Duodenal mucosa (tissue), 2 donors: ENCODE results near the gene MOGAT2.
"Not testable (repeated sequence)": the region's sequence is repeated elsewhere in the genome, so short reads cannot be mapped to it uniquely, and the experiment has no call there.

ENCODE experiments used
- H3K27ac ChIP-seq: one replicate; pipeline ENCODE4 v1.7.0; 2013; ENCODE audit warnings: low read depth, low read length
- H3K27me3 ChIP-seq, 2 donors: one replicate each; pipeline ENCODE4 v1.7.0; 2013; ENCODE audit warnings: low read length in 2 of 2, control low read depth in 1 of 2; ENCODE audit not compliant: insufficient read depth in 2 of 2, control insufficient read depth in 1 of 2
- H3K36me3 ChIP-seq, 2 donors: one replicate each; pipeline ENCODE4 v1.7.0; 2013; ENCODE audit warnings: low read length in 2 of 2, control low read depth in 1 of 2; ENCODE audit not compliant: insufficient read depth in 2 of 2, control insufficient read depth in 1 of 2
- H3K4me1 ChIP-seq, 2 donors: one replicate each; pipeline ENCODE4 v1.7.0; 2013; ENCODE audit warnings: low read length in 2 of 2, control low read depth in 1 of 2; ENCODE audit not compliant: insufficient read depth in 2 of 2, control insufficient read depth in 1 of 2
- H3K4me3 ChIP-seq, 2 donors: one replicate each; pipeline ENCODE4 v1.7.0; 2013; ENCODE audit warnings: low read length in 2 of 2, low read depth in 1 of 2
- H3K9ac ChIP-seq, 2 donors: one replicate each; pipeline ENCODE4 v1.7.0; 2013; ENCODE audit warnings: low read length in 2 of 2, low read depth in 1 of 2
- H3K9me3 ChIP-seq, 2 donors: one replicate each; pipeline ENCODE4 v1.7.0; 2013; ENCODE audit warnings: low read length in 2 of 2, control low read depth in 1 of 2; ENCODE audit not compliant: control insufficient read depth in 1 of 2

The MOGAT2 gene

DNA sequence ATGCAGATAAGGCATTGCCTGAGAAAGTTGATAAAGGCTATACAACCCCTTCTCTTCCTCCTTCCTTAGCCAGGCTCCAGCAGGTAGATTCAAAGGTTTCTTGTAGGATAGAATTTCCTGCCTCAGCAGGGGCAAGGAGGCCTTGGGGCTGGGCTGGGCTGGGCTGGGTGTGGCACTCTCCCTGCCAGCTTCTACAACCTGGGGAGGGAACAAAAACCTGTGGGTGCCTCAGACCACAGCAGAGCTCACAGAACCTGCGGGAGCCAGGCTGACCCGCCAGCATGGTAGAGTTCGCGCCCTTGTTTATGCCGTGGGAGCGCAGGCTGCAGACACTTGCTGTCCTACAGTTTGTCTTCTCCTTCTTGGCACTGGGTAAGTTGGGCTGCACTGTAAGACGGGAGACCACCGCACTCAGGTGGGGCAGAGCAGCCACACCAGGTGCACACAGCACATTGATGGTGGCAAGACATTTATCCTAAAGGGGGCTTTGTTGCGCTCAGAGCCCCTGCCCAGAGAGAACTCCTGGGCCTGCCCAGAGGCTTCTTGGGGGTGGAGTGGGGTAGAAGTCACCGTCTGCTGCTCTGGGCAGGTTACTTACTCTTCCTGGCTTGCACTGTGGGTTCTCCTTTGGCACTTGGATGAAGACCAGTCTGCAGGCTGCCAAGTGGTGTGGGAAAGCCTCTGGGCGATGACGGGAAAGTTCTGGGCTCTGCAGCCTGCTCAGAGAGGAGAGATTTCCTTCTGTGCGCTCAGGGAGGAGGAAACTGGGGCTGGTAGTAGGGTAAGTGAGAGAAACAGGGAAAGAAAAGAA, at the start of gene MOGAT2:
TSS of gene MOGAT2 (plus strand) at position 231 of the 811 bp plus-strand sequence. CDS start at position 282, 51 bp downstream.
- H3K9me3 ChIP-seq: no peaks in the 10 kb centered on the region
- peak within 1 kb of the TSS; percentile 82 to 84 for H3K4me3 ChIP-seq
- H3K4me1 ChIP-seq: peaks cover 44 to 46% of the 10 kb centered on the region in 2 donors
- no peaks in the 10 kb centered on the region for H3K27me3 ChIP-seq
- peak within 1 kb of the TSS; percentile 84 to 87 for H3K9ac ChIP-seq
- H3K27ac ChIP-seq: peak within 1 kb of the TSS; percentile 76
- H3K36me3 ChIP-seq: no peaks in the 10 kb centered on the region

DNA sequence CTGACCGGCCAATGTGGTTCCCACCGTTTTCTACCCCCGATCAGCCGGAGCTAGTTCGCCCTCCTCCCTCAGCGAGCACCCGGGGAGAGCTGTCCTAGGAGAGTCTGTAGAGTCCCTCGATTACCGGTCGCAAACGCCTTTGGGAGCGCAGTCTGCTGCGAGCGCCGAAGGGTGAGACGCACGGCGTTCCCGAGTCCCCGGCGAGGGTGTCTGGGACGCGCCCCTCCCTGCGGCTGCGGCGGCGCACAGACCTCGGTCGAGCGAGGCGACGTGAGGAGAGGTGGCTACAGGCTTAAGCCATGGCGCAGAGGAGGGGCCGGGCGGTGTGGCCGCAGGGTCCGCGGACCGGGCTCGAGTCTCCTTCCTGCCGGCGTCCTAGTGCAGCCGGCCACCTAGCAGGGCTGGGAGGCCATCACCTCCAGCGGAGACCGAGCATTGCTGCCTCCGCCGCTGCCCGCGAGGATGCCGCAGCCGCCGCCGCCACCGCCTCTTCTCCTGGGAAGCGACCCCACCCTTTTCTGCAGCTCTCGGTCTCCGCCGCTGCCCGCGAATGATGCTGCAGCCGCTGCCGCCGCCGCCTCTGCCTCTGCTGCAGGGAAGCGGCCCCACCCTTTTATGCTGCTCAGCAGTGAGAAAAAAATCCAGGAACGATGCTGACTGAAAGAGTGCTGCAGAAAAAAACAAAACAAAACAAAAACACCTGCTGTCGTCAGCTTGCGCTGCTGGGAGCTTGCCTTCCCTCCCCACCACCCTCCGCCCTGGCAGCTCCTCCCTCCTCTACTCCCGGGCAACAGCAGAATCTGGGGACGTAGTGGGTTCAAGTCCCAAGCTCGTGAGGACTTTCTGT, 49.0 kb upstream of the MOGAT2 start, which contains the start of gene MAP6:
TSS of gene MAP6 (minus strand) at position 588 of the 847 bp plus-strand sequence. CDS start 669 bp downstream, outside the sequence.
- no peaks in the 10 kb centered on the region for H3K36me3 ChIP-seq

DNA sequence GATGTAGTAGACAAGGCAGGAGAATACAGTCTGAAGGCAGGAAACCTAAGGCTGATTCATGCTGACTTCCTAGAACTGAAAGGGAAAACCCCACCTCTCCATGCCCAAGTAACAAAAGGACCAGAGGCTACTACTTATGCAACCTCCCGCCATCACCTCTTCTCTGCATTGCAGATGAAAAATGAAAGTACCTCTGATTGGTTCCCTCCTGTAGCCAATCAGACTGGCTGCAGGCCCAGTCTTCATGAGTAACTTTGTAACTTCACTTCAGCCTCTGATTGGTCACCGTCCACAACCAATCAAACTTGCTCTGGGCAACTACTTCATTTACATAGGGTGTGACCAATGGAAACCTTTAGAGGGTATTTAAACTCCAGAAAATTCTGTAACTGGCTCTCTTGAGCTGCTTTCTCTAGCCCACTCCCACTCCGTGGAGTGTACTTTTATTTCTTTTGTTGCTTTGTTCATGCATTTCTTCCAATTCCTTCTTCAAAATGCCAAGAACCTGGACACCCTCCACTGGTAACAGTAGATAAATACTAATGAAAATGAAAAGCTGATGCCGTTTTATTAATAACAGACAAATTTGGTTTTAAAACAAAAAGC, 43.6 kb upstream of the MOGAT2 start:
- Histone ChIP-seq H3K9ac (no peak overlapping the region), H3K27me3 (peaks cover 22 to 32% of the 10 kb centered on the region in 2 donors), H3K4me3 (no peak overlapping the region), H3K4me1 (no peaks in the 10 kb centered on the region), H3K27ac (no peak overlapping the region), H3K9me3 (peaks cover 0 to 3% of the 10 kb centered on the region in 2 donors), H3K36me3 (no peaks in the 10 kb centered on the region)

More for the DNA sequence above, 49.0 kb upstream of the MOGAT2 start, which contains the start of gene MAP6:
- peaks cover 51 to 66% of the 10 kb centered on the region in 2 donors for H3K27me3 ChIP-seq
- H3K4me3 ChIP-seq: peak within 1 kb of the TSS; percentile 24 to 59
- H3K9ac ChIP-seq: no peak within 1 kb of the TSS
- peaks cover 4 to 12% of the 10 kb centered on the region in 2 donors for H3K4me1 ChIP-seq
- H3K27ac ChIP-seq: no peak within 1 kb of the TSS
- H3K9me3 ChIP-seq: no peaks in the 10 kb centered on the region

DNA sequence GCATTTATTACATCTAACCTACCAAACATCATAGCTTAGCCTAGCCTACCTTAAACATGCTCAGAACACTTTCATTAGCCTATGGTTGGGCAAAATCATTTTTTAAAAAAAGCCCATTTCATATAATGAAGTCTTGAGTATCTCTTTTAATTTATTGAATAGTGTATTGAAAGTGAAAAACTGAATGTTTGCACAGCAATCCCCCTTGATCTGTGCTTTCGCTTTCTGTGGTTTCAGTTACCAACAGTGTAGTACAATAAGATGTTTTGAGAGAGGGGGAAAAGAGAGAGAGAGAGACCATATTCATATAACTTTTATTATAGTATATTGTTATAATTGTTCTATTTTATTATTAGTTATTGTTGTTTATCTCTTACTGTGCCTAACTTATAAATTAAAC, 40.4 kb upstream of the MOGAT2 start:
- Histone ChIP-seq H3K4me1 (no peaks in the 10 kb centered on the region), H3K36me3 (no peaks in the 10 kb centered on the region), H3K27me3 (peaks cover 4 to 9% of the 10 kb centered on the region in 2 donors), H3K9me3 (peaks cover 0 to 3% of the 10 kb centered on the region in 2 donors), H3K27ac (no peak overlapping the region), H3K4me3 (no peak overlapping the region), H3K9ac (no peak overlapping the region)

DNA sequence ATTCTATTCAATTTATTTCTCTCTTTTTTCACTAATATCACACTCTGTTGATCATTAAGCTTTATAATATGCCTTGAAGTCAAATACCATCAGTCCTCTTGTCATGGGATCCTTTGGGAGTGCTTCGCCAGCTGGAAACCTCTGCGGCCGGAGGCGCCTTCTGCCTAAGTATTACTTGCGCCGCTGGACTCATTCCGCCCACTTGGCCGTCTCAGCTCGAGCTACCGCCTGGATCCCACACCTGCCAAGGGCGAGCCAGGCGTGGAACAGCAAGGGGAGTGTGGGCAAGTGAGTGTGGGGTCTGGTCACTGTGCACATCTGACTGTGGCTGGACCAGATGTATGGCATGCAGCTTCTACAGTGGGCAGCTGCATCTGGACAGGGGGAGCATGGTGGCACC, 39.7 kb upstream of the MOGAT2 start:
- Histone ChIP-seq H3K9me3 (peaks cover 0 to 3% of the 10 kb centered on the region in 2 donors), H3K27ac (no peak overlapping the region), H3K4me1 (no peaks in the 10 kb centered on the region), H3K36me3 (no peaks in the 10 kb centered on the region), H3K27me3 (peaks cover 4 to 9% of the 10 kb centered on the region in 2 donors), H3K4me3 (no peak overlapping the region), H3K9ac (no peak overlapping the region)

DNA sequence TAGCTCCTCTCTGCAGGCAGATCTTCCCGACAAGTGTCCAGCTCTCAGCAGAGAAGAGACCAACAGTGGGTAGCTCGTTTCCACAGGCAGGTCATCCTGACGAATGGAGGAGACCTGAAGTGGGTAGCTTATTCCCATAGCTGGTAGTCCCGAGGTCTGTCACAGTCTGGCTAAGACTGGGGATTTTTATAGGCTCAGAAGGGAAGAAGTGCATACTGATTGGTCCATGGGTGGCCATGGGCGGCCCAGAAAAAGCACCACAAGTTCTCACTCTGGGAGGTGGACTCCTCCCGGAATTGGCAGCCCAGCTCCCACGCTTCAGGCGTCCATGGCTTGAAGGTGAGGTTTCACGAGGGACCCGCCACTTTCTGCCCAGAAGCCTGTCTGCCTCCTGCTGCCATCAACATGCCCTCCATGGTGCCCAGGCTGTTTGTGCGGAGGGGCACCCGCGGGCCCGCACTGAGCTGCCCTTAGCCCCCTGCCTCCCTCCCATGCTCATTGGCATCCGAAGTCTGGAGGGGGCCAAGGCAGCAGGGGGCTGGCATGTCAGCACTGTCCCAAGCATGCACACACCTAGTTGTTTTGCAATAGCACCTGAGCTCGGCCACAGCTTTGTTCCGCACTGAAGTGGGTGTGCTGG, 38.9 kb upstream of the MOGAT2 start:
- Histone ChIP-seq H3K27ac (no peak overlapping the region), H3K9me3 (peaks cover 0 to 3% of the 10 kb centered on the region in 2 donors), H3K36me3 (no peaks in the 10 kb centered on the region), H3K27me3 (peaks cover 4 to 9% of the 10 kb centered on the region in 2 donors), H3K4me3 (no peak overlapping the region), H3K4me1 (no peaks in the 10 kb centered on the region), H3K9ac (no peak overlapping the region)

DNA sequence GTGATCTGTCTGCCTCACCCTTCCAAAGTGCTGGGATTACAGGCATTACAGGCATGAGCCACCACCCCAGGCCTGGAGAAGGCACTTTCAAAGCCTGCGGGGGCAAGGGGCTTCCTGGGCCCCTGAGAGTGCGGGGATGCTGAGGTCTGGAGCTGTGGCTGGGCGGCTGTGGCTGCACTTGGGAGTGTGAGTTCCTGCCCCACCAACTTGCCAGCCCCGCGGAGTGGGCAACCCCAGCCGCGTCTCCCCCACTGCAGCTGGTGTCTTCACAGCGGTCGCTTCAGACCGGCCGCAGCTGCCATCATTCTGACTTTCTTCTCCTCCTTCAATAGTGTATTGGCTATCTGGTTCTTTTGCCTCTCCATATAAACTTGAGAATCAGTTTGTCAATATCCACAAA, 38.1 kb upstream of the MOGAT2 start:
- H3K27ac ChIP-seq: no peak overlapping the region
- no peaks in the 10 kb centered on the region for H3K9me3 ChIP-seq
- H3K4me1 ChIP-seq: no peaks in the 10 kb centered on the region
- peaks cover 4 to 9% of the 10 kb centered on the region in 2 donors for H3K27me3 ChIP-seq
- no peak overlapping the region for H3K4me3 ChIP-seq
- no peak overlapping the region for H3K9ac ChIP-seq
- H3K36me3 ChIP-seq: no peaks in the 10 kb centered on the region

DNA sequence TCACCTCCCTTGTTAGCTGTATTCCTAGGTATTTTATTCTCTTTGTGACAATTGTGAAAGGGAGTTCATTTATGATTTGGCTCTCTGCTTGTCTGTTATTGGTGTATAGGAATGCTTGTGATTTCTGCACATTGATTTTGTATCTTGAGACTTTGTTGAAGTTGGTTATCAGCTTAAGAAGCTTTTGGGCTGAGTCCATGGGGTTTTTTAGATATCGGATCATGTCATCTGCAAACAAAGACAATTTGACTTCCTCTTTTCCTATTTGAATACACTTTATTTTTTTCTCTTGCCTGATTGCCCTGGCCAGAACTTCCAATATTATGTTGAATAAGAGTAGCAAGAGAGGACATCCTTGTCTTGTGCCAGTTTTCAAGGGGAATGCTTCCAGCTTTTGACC, 33.8 kb upstream of the MOGAT2 start:
- not testable (repeated sequence) for H3K36me3 ChIP-seq, H3K9me3 ChIP-seq, H3K4me3 ChIP-seq, H3K27ac ChIP-seq, H3K9ac ChIP-seq, H3K27me3 ChIP-seq, H3K4me1 ChIP-seq

DNA sequence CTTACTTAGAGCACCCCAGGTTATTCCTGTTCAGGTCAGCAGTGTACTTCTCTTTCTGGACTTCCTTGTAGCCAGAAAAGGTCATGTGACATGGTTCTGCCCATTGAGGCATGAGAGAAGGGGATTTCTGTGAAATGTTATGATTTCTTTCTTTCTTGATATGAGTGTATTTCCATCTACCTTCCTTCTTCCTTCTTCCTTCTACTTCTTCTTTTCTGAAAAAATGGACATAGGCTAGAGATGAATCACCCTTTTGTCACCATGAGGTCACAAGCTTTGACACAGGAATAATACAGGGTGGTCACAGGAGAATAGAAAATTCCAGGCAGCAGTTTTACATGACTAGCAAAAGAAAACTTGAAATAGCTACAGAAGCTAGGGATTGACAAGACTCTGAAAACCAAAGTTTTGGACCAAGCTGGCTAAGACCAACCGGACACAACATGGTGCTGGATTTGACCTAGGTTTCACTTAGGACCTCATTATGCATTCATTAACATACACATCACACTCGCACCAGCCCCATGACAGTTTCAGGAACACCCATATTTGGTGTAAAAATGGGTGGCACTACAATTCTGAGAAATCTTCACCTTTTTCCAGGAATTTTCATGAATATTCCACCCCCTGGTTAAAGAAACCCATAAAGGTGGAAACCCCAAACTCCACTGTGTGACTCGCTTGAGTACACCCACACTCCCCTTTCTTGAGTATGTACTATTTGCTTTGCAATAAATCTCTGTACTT, 27.6 kb upstream of the MOGAT2 start:
- Histone ChIP-seq H3K9ac (no peak overlapping the region), H3K36me3 (no peaks in the 10 kb centered on the region), H3K27ac (no peak overlapping the region), H3K27me3 (peaks cover 0 to 2% of the 10 kb centered on the region in 2 donors), H3K4me3 (no peak overlapping the region), H3K9me3 (peaks cover 0 to 6% of the 10 kb centered on the region in 2 donors), H3K4me1 (no peaks in the 10 kb centered on the region)
